Ishikawa (cell line): ENCODE measurements around the gene LRR1.

Source experiments
- CEBPB ChIP-seq: IDR thresholded peaks from 2 replicates; pipeline ENCODE4 v1.6.1; 2012
- CREB1 ChIP-seq: IDR thresholded peaks from 2 replicates; pipeline ENCODE4 v1.6.1; 2012; ENCODE audit warnings: low read depth
- EGR1 ChIP-seq: IDR thresholded peaks from 2 replicates; pipeline ENCODE4 v1.6.1; 2012
- EP300 ChIP-seq: IDR thresholded peaks from 2 replicates; pipeline ENCODE4 v1.6.1; 2012; ENCODE audit warnings: borderline replicate concordance
- FOXM1 ChIP-seq: IDR thresholded peaks from 2 replicates; pipeline ENCODE4 v1.6.1; 2012; ENCODE audit warnings: low read depth, borderline replicate concordance
- RAD21 ChIP-seq: IDR thresholded peaks from 2 replicates; pipeline ENCODE4 v1.6.1; 2012; ENCODE audit warnings: low read depth
- TAF1 ChIP-seq: IDR thresholded peaks from 2 replicates; pipeline ENCODE4 v1.6.1; 2012; ENCODE audit warnings: low read depth, mild to moderate bottlenecking
- TCF12 ChIP-seq: IDR thresholded peaks from 2 replicates; pipeline ENCODE4 v1.6.1; 2012; ENCODE audit warnings: low read depth
- TEAD4 ChIP-seq: IDR thresholded peaks from 2 replicates; pipeline ENCODE4 v1.6.1; 2012
- YY1 ChIP-seq: IDR thresholded peaks from 2 replicates; pipeline ENCODE4 v1.6.1; 2012; ENCODE audit warnings: low read depth
- ZBTB7A ChIP-seq: IDR thresholded peaks from 2 replicates; pipeline ENCODE4 v1.6.1; 2012; ENCODE audit warnings: low read depth
- TF ChIP-seq, protein P1 (sequence below): IDR thresholded peaks from 2 replicates; pipeline ENCODE4 v1.6.1; 2012; ENCODE audit warnings: low read depth, mild to moderate bottlenecking
- TF ChIP-seq, protein P2 (sequence below): IDR thresholded peaks from 2 replicates; pipeline ENCODE4 v1.6.1; 2012
- TF ChIP-seq, protein P3 (sequence below): IDR thresholded peaks from 2 replicates; pipeline ENCODE4 v1.6.1; 2012

Gene LRR1

DNA sequence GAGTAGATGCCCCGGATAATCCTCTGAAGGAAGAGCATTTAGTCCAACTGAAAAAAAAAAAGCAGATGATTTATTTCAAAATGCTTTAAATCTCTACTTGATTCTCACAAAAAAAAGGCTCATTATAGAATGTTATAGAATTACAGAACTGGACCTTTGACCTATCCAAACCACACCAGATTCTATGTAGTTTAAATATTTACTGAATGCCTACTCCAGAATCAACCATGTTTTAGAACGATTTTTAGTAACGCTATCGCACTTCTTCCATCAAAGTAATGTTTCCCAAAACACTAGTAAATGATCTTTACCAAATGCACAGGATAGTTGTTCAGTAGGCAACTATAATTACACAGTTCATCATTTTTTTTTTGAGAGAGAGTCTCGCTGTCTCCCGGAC lies 15.1 kb upstream of the LRR1 start:
- TF ChIP-seq, protein P1, sequence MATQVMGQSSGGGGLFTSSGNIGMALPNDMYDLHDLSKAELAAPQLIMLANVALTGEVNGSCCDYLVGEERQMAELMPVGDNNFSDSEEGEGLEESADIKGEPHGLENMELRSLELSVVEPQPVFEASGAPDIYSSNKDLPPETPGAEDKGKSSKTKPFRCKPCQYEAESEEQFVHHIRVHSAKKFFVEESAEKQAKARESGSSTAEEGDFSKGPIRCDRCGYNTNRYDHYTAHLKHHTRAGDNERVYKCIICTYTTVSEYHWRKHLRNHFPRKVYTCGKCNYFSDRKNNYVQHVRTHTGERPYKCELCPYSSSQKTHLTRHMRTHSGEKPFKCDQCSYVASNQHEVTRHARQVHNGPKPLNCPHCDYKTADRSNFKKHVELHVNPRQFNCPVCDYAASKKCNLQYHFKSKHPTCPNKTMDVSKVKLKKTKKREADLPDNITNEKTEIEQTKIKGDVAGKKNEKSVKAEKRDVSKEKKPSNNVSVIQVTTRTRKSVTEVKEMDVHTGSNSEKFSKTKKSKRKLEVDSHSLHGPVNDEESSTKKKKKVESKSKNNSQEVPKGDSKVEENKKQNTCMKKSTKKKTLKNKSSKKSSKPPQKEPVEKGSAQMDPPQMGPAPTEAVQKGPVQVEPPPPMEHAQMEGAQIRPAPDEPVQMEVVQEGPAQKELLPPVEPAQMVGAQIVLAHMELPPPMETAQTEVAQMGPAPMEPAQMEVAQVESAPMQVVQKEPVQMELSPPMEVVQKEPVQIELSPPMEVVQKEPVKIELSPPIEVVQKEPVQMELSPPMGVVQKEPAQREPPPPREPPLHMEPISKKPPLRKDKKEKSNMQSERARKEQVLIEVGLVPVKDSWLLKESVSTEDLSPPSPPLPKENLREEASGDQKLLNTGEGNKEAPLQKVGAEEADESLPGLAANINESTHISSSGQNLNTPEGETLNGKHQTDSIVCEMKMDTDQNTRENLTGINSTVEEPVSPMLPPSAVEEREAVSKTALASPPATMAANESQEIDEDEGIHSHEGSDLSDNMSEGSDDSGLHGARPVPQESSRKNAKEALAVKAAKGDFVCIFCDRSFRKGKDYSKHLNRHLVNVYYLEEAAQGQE: no peak

DNA sequence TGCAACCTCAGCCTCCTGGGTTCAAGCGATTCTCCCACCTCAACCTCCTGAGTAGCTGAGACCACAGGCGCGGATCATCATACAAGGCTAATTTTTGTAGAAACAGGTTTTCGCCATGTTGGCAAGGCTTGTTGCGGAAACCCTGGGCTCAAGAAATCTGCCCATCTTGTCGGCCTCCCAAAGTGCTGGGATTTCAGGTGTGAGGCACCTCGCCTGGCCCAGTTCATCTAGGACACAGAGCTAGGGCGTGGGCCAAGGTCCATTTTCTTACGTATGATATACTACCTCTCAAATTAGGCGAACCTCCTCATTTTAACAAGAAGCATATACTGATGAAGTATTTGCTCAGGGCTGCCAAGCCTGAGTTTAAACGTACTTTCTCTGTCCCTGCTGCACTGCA lies 14.7 kb upstream of the LRR1 start:
- no peak for TF ChIP-seq FOXM1
- TF ChIP-seq CEBPB: no peak
- no peak for TF ChIP-seq ZBTB7A
- TF ChIP-seq EGR1: no peak
- TF ChIP-seq, protein P2, sequence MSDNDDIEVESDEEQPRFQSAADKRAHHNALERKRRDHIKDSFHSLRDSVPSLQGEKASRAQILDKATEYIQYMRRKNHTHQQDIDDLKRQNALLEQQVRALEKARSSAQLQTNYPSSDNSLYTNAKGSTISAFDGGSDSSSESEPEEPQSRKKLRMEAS: no peak
- TF ChIP-seq, protein P3, sequence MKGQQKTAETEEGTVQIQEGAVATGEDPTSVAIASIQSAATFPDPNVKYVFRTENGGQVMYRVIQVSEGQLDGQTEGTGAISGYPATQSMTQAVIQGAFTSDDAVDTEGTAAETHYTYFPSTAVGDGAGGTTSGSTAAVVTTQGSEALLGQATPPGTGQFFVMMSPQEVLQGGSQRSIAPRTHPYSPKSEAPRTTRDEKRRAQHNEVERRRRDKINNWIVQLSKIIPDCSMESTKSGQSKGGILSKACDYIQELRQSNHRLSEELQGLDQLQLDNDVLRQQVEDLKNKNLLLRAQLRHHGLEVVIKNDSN: no peak
- no peak for TF ChIP-seq YY1

DNA sequence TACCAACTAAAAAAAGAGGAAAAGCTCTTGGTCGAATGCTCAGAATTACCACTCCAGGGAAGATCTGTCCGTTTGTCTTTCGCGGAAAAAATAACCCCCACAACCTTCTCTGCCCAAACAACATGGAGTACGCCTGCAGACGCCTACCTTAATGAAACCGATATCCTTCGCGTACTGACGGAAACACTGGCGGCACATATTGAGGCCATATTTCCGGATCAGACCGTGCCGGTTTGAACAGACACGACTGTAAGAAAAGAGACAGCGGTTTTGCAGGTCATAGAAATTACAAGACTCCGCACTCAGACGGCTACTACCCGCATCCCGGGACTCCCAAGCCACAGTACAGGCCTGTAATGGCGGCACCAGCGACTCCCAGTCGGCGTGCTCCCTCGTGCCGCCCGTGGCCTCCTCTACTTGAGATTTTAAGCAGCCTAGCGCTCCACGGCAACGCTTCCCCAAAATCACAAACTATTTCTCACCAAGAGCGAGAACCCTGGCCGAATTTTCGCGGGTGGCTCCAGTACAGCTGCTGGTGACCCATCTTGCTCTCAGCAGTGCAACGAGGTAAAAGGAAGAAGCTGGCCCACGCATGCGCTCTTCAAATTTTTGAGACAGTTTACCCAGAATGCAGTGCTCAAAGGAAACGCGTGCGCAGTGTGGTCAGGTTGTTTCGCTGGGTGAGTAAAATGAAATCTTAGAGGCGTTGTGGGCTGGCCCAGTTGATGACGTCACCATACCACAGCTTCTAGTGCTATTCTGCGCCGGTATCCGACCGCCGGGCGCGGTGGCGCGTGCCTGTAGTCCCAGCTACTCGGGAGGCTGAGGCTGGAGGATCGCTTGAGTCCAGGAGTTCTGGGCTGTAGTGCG lies 12.7 kb upstream of the LRR1 start, which contains the start of gene RPS29:
RPS29 (minus strand) TSS at position 578 of the 870 bp plus-strand sequence; CDS start at position 544, 34 bp downstream.
- TF ChIP-seq ZBTB7A (no peak), CEBPB (no peak), YY1 (peak; percentile 89), TAF1 (peak; percentile 94), CREB1 (peak; percentile 85), TEAD4 (peak; percentile 57), EGR1 (0 out of 2 replicates have a peak, but pooled peaks have one; percentile 31)
- TF ChIP-seq, protein P2: peak; percentile 88

DNA sequence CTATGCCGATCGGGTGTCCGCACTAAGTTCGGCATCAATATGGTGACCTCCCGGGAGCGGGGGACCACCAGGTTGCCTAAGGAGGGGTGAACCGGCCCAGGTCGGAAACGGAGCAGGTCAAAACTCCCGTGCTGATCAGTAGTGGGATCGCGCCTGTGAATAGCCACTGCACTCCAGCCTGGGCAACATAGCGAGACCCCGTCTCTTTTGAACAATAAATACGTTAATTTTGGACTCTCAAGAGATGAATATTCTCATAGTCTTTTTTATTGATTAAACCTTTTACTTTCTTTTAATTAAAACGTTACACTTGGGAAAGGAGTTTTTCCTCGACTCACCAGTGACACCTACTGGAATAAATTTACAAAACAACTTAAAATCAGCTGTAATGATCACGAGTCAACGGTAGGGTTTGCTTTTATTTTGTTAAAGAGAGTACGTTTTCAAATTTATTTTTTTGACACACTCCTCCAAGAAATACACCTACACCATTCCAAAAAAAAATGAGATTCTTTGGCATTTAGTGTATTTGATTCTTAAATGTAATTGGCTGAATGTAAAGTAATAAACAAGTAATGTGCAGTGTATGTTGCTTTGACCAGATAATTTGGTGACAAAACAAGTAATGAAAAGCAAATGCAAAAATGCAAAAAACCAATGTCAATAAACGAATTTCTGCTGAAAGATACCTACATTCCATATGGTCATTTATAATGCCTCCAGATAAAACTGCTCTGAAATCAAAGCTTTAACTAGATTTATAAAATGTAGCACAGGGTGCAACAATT lies 11.9 kb upstream of the LRR1 start:
- TF ChIP-seq FOXM1 (no peak), TCF12 (no peak), EP300 (no peak), YY1 (0 out of 2 replicates have a peak, but pooled peaks have one; percentile 21), TAF1 (no peak), ZBTB7A (no peak), TEAD4 (peak; percentile 49; the same call in 1 of the 2 replicates), CEBPB (no peak), EGR1 (no peak), CREB1 (no peak; the same call in 1 of the 2 replicates), RAD21 (peak; percentile 36)
- TF ChIP-seq, protein P3: no peak
- TF ChIP-seq, protein P1: no peak
- TF ChIP-seq, protein P2: no peak

DNA sequence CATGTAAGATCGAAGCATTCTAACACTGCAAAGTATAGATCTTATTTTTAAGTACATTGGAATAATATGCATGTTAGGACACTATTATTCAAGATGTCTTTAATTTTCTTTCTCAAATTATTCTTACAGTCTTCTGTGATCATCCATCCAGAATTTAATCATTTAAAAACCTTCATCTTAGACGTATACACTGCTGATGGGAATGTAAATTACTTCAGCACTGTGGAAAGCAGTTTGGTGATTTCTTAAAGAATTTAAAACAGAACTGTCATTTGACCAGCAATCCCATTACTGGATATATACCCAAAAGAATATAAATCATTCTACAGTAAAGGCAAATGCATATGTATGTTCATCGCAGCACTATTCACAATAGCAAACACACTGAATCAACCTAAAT lies 9.4 kb upstream of the LRR1 start:
- TF ChIP-seq RAD21: no peak
- TF ChIP-seq, protein P1: peak; percentile 47; the same call in 1 of the 2 replicates
- no peak for TF ChIP-seq EP300
- TF ChIP-seq YY1: no peak
